DLD1 (cell line): Measurements from ENCODE around the gene CPNE9.

Experiments used
- in situ Hi-C: cut with HindIII; loops from 2 replicates; pipeline ENCODE4 v1.10.0; 2017; ENCODE audit warnings: low sequenced_read_pairs

Gene CPNE9

GRCh38 chr3:9686703-9687102 lies 16.9 kb upstream of the CPNE9 start:
- in situ Hi-C loops: no loop called here

- in situ Hi-C loops: no loop called here
Measured at GRCh38 chr3:9687514-9687913, 16.1 kb upstream of the CPNE9 start.

GRCh38 chr3:9688961-9689360 lies 14.7 kb upstream of the CPNE9 start:
- in situ Hi-C loops: no loop called here

- in situ Hi-C loops: loop anchor here (10.0 kb wide), 1 partner anchor 125 kb away; the partner anchor contains the start of gene TTLL3
Measured at GRCh38 chr3:9689757-9690156, 13.9 kb upstream of the CPNE9 start.

- in situ Hi-C loops: loop anchor here (10.0 kb wide), 1 partner anchor 124 kb away; the partner anchor contains the start of gene TTLL3
Measured at GRCh38 chr3:9690451-9691450, 12.9 kb upstream of the CPNE9 start.

GRCh38 chr3:9691636-9692035 lies 12.0 kb upstream of the CPNE9 start:
- in situ Hi-C loops: loop anchor here (10.0 kb wide), 1 partner anchor 123 kb away; the partner anchor contains the start of gene TTLL3

- in situ Hi-C loops: loop anchor here (10.0 kb wide), 1 partner anchor 122 kb away; the partner anchor contains the start of gene TTLL3
Measured at GRCh38 chr3:9692416-9692815, 11.2 kb upstream of the CPNE9 start.

GRCh38 chr3:9695345-9695744 lies 8.3 kb upstream of the CPNE9 start:
- in situ Hi-C loops: loop anchor here (10.0 kb wide), 1 partner anchor 119 kb away; the partner anchor contains the start of gene TTLL3

GRCh38 chr3:9695746-9696145 lies 7.9 kb upstream of the CPNE9 start:
- in situ Hi-C loops: loop anchor here (10.0 kb wide), 1 partner anchor 119 kb away; the partner anchor contains the start of gene TTLL3

GRCh38 chr3:9696480-9697220 lies 7.0 kb upstream of the CPNE9 start:
- in situ Hi-C loops: loop anchor here (10.0 kb wide), 1 partner anchor 118 kb away; the partner anchor contains the start of gene TTLL3

GRCh38 chr3:9697892-9698291 lies 5.7 kb upstream of the CPNE9 start:
- in situ Hi-C loops: loop anchor here (10.0 kb wide), 1 partner anchor 117 kb away; the partner anchor contains the start of gene TTLL3

GRCh38 chr3:9698293-9698692 lies 5.3 kb upstream of the CPNE9 start:
- in situ Hi-C loops: loop anchor here (10.0 kb wide), 1 partner anchor 117 kb away; the partner anchor contains the start of gene TTLL3

GRCh38 chr3:9700536-9700935 lies 3.1 kb upstream of the CPNE9 start:
- in situ Hi-C loops: no loop called here

- in situ Hi-C loops: no loop called here
Measured at GRCh38 chr3:9701006-9701405, 2.6 kb upstream of the CPNE9 start.

- in situ Hi-C loops: no loop called here
Measured at GRCh38 chr3:9701711-9702110, 1.9 kb upstream of the CPNE9 start.

- in situ Hi-C loops: no loop called here
Measured at GRCh38 chr3:9703240-9703639, 393 bp upstream of the CPNE9 start.

- in situ Hi-C loops: no loop called here
Measured at GRCh38 chr3:9704347-9705322, 1.0 kb downstream of the CPNE9 start.

GRCh38 chr3:9710174-9710739 lies 6.6 kb downstream of the CPNE9 start:
- in situ Hi-C loops: no loop called here

- in situ Hi-C loops: no loop called here
Measured at GRCh38 chr3:9712415-9712814, 8.8 kb downstream of the CPNE9 start.

GRCh38 chr3:9713142-9713541 lies 9.5 kb downstream of the CPNE9 start:
- in situ Hi-C loops: no loop called here
